Upper lobe of right lung (tissue), 1 donor: ENCODE measurements around the gene CCR4. TPM values are rescaled to one million over a fixed set of nuclear protein-coding genes. Genes with fewer than 3 reads are reported as not detected.
"Not testable (repeated sequence)": the region's sequence is repeated elsewhere in the genome, so short reads cannot be mapped to it uniquely, and the experiment has no call there.

Source experiments
- ATAC-seq: fragments of 200-7000 bp; cut with Tn5 transposase; one replicate; pipeline ENCODE4 v1.9.1; 2020; ENCODE audit warnings: mild to moderate bottlenecking, moderate library complexity
- DNase-seq: peaks from one replicate; pipeline ENCODE4 v3.0.0-alpha.2; 2020
- H3K27ac ChIP-seq: fragments of 200-600 bp; one replicate; pipeline ENCODE4 v1.8.0; 2022
- H3K27me3 ChIP-seq: fragments of 200-600 bp; one replicate; pipeline ENCODE4 v1.8.0; 2022; ENCODE audit warnings: mild to moderate bottlenecking
- H3K36me3 ChIP-seq: fragments of 200-600 bp; one replicate; pipeline ENCODE4 v1.8.0; 2022
- H3K4me1 ChIP-seq: fragments of 200-600 bp; one replicate; pipeline ENCODE4 v1.8.0; 2022
- H3K4me3 ChIP-seq: fragments of 200-600 bp; one replicate; pipeline ENCODE4 v1.8.0; 2022; ENCODE audit warnings: mild to moderate bottlenecking
- H3K9me3 ChIP-seq: fragments of 200-600 bp; one replicate; pipeline ENCODE4 v1.8.0; 2022
- CTCF ChIP-seq: fragments of 200-600 bp; IDR thresholded peaks from one replicate; pipeline ENCODE4 v1.8.0; 2022; ENCODE audit warnings: antibody characterized with exemption
- intact Hi-C: fragments of 100-400 bp; cut with DNase I; formaldehyde crosslinking; loops from one replicate; pipeline ENCODE4 v1.11.0; 2022
- total RNA-seq: library from RNA; stranded (reverse); fragmentation: NEBNext Ultra II Directional; extraction: Animal tissue kit (Norgen Biotek cat#: 25700); gene quantifications from one replicate; pipeline ENCODE4 v1.2.1, GENCODE V29; 2021
- donor health status: DM: no; HTN: yes; CAD: no; lungs with severe emphysema.

The CCR4 gene
- total RNA-seq, 1 donor from 2014 or later: 1.2 TPM

- no peak for TF ChIP-seq CTCF
- H3K9me3 ChIP-seq: no peaks in the 10 kb centered on the region
- no peaks in the 10 kb centered on the region for H3K36me3 ChIP-seq
- H3K27me3 ChIP-seq: no peaks in the 10 kb centered on the region
- ATAC-seq: peak; percentile 43
- peak; percentile 4 for DNase-seq
- intact Hi-C loops: no loop called here
- no peak overlapping the region for H3K4me3 ChIP-seq
- H3K27ac ChIP-seq: no peak overlapping the region
- no peaks in the 10 kb centered on the region for H3K4me1 ChIP-seq
Measured at GRCh38 chr3:32937331-32937730, 14.1 kb upstream of the CCR4 start.

GRCh38 chr3:32939531-32940284 lies 11.7 kb upstream of the CCR4 start:
- H3K27ac ChIP-seq, H3K36me3 ChIP-seq, H3K9me3 ChIP-seq, H3K4me1 ChIP-seq, intact Hi-C loops, H3K27me3 ChIP-seq, ATAC-seq, H3K4me3 ChIP-seq: not testable (repeated sequence)
- DNase-seq: peak; percentile 40

- Histone ChIP-seq H3K9me3 (no peaks in the 10 kb centered on the region), H3K27me3 (no peaks in the 10 kb centered on the region), H3K36me3 (no peaks in the 10 kb centered on the region), H3K4me3 (no peak overlapping the region), H3K4me1 (no peaks in the 10 kb centered on the region), H3K27ac (no peak overlapping the region)
- ATAC-seq (no peak), DNase-seq (peak; percentile 25)
- no peak for TF ChIP-seq CTCF
- intact Hi-C loops: no loop called here
Measured at GRCh38 chr3:32940726-32941125, 10.7 kb upstream of the CCR4 start.

GRCh38 chr3:32945136-32945535 lies 6.3 kb upstream of the CCR4 start:
- no peaks in the 10 kb centered on the region for H3K27me3 ChIP-seq
- H3K4me3 ChIP-seq: no peak overlapping the region
- no peak for DNase-seq
- no peak for ATAC-seq
- H3K27ac ChIP-seq: no peak overlapping the region
- no peak for TF ChIP-seq CTCF
- no peaks in the 10 kb centered on the region for H3K4me1 ChIP-seq
- no peaks in the 10 kb centered on the region for H3K9me3 ChIP-seq
- intact Hi-C loops: no loop called here
- H3K36me3 ChIP-seq: no peaks in the 10 kb centered on the region

GRCh38 chr3:32945598-32945997 lies 5.8 kb upstream of the CCR4 start:
- H3K9me3 ChIP-seq, H3K4me1 ChIP-seq, intact Hi-C loops, H3K27me3 ChIP-seq, H3K4me3 ChIP-seq, ATAC-seq, H3K27ac ChIP-seq, H3K36me3 ChIP-seq: not testable (repeated sequence)
- DNase-seq: peak; percentile 26

GRCh38 chr3:32946973-32947788 lies 4.3 kb upstream of the CCR4 start:
- no peak for ATAC-seq
- Histone ChIP-seq H3K4me1 (no peaks in the 10 kb centered on the region), H3K27ac (no peak overlapping the region), H3K4me3 (no peak overlapping the region), H3K9me3 (no peaks in the 10 kb centered on the region), H3K36me3 (no peaks in the 10 kb centered on the region), H3K27me3 (no peaks in the 10 kb centered on the region)
- intact Hi-C loops: no loop called here
- no peak for DNase-seq
- no peak for TF ChIP-seq CTCF
